K562 (cell line): Measurements from ENCODE around the gene NDFIP1. TPM values are rescaled to one million over a fixed set of nuclear protein-coding genes. Genes with fewer than 3 reads are reported as not detected.

ENCODE experiments used
- ARHGAP35 ChIP-seq: fragments of 450-650 bp; IDR thresholded peaks from 2 replicates; pipeline ENCODE4 v1.6.1; 2018; ENCODE audit not compliant: partially characterized antibody
- BCL6 ChIP-seq: fragments of 250-450 bp; sonication (Bioruptor Pico); IDR thresholded peaks from 2 replicates; pipeline ENCODE4 v1.4.0; 2020
- DACH1 ChIP-seq: fragments of 450-650 bp; IDR thresholded peaks from 2 replicates; pipeline ENCODE4 v1.6.1; 2018; ENCODE audit not compliant: partially characterized antibody
- DIDO1 ChIP-seq: fragments of 450-650 bp; IDR thresholded peaks from 2 replicates; pipeline ENCODE4 v1.6.1; 2016; ENCODE audit warnings: low read depth, missing biosample characterization, missing genetic modification characterization
- ELF2 ChIP-seq: fragments of 250-450 bp; sonication (Bioruptor Pico); IDR thresholded peaks from 2 replicates; pipeline ENCODE4 v1.5.0; 2021; ENCODE audit warnings: mild to moderate bottlenecking
- ETV1 ChIP-seq: fragments of 450-650 bp; conservative IDR thresholded peaks from 2 replicates; pipeline ENCODE4 v1.6.1; 2016; ENCODE audit warnings: missing genetic modification characterization, control low read depth, low read depth, missing compliant biosample characterization
- EWSR1 ChIP-seq: fragments of 450-650 bp; IDR thresholded peaks from 2 replicates; pipeline ENCODE4 v1.6.1; 2018; ENCODE audit warnings: borderline replicate concordance, mild to moderate bottlenecking, low read depth, moderate library complexity; ENCODE audit not compliant: partially characterized antibody
- FIP1L1 ChIP-seq: fragments of 200-400 bp; formaldehyde crosslinking; IDR thresholded peaks from 2 replicates; pipeline ENCODE4 v1.6.1; 2018; ENCODE audit warnings: mild to moderate bottlenecking, low read depth, low read length; ENCODE audit not compliant: poor library complexity, severe bottlenecking
- KLF10 ChIP-seq: fragments of 250-450 bp; sonication (Bioruptor Pico); IDR thresholded peaks from 2 replicates; pipeline ENCODE4 v1.6.1; 2021; ENCODE audit warnings: matching md5 sums
- MBD2 ChIP-seq: sonication (generic); IDR thresholded peaks from 2 replicates; pipeline ENCODE4 v1.6.1; 2016; ENCODE audit warnings: low read depth, borderline replicate concordance
- MEIS2 ChIP-seq: fragments of 450-650 bp; IDR thresholded peaks from 2 replicates; pipeline ENCODE4 v1.6.1; 2014; ENCODE audit warnings: mild to moderate bottlenecking; ENCODE audit not compliant: partially characterized antibody
- NFE2 ChIP-seq: IDR thresholded peaks from 2 replicates; pipeline ENCODE4 v1.6.1; 2014; ENCODE audit warnings: antibody characterized with exemption, low read depth
- POLR3G ChIP-seq: IDR thresholded peaks from 2 replicates; pipeline ENCODE4 v1.6.1; 2011; ENCODE audit not compliant: insufficient read length, insufficient replicate concordance; ENCODE audit errors: extremely low read depth
- PRPF4 ChIP-seq: fragments of 200-400 bp; formaldehyde crosslinking; IDR thresholded peaks from one replicate; pipeline ENCODE4 v1.6.1; 2017; ENCODE audit warnings: low read length, low read depth, mild to moderate bottlenecking; ENCODE audit not compliant: insufficient read depth, poor library complexity, severe bottlenecking
- RBM39 ChIP-seq: fragments of 200-400 bp; formaldehyde crosslinking; optimal IDR thresholded peaks from 2 replicates; pipeline ENCODE3; 2018; ENCODE audit warnings: low read depth, low read length
- SNRNP70 ChIP-seq: fragments of 200-400 bp; formaldehyde crosslinking; optimal IDR thresholded peaks from 2 replicates; pipeline ENCODE3; 2017; ENCODE audit warnings: low read depth, low read length
- SRSF7 ChIP-seq: fragments of 200-400 bp; formaldehyde crosslinking; optimal IDR thresholded peaks from 2 replicates; pipeline ENCODE3; 2017; ENCODE audit warnings: mild to moderate bottlenecking, low read depth, low read length
- TAF7 ChIP-seq: fragments of 450-650 bp; IDR thresholded peaks from 2 replicates; pipeline ENCODE4 v1.6.1; 2016; ENCODE audit warnings: missing genetic modification characterization, missing compliant biosample characterization
- ZNF586 ChIP-seq: fragments of 450-650 bp; formaldehyde crosslinking; conservative IDR thresholded peaks from 2 replicates; pipeline ENCODE4 v1.4.0; 2020; ENCODE audit warnings: mild to moderate bottlenecking, moderate library complexity
- ZNF75A ChIP-seq: fragments of 450-650 bp; formaldehyde crosslinking; IDR thresholded peaks from 2 replicates; pipeline ENCODE4 v1.4.0; 2020; ENCODE audit warnings: mild to moderate bottlenecking
- polyA plus RNA-seq, 8 experiments: library from polyadenylated mRNA; depleted of rRNA in 4 of 8; stranded (reverse) in 5 of 8; unstranded in 3 of 8; fragments of >200 nt; fragmentation: Nextera tagmentation in 2 of 8; fragmentation: Illumina TruSeq in 1 of 8; extraction: Ambion mirVana in 2 of 8; extraction: Trizol in 1 of 8; gene quantifications; 2 replicates each; pipeline versions ENCODE4 v1.2.1 to v1.2.3, GENCODE V29; 2011 to 2014; ENCODE audit warnings: inconsistent platforms in 1 of 8, missing spikeins in 1 of 8
- total RNA-seq, 7 experiments: library from RNA; depleted of rRNA in 6 of 7; stranded (reverse); fragments of >200 nt in 6 of 7; fragmentation: Illumina TruSeq in 2 of 7; extraction: Trizol in 2 of 7; gene quantifications; 2 replicates each; pipeline versions ENCODE4 v1.2.1 to v1.2.3, GENCODE V29; 2011 to 2021; ENCODE audit warnings: low replicate concordance in 1 of 7
- TF ChIP-seq, protein P1 (sequence below): IDR thresholded peaks from 2 replicates; pipeline ENCODE4 v1.6.1; 2011; ENCODE audit warnings: borderline replicate concordance, low read depth, mild to moderate bottlenecking, moderate library complexity, low read length; ENCODE audit not compliant: insufficient read depth, poor library complexity, severe bottlenecking
- TF ChIP-seq, protein P2 (sequence below): sonication (generic); formaldehyde crosslinking; IDR thresholded peaks from 2 replicates; pipeline ENCODE4 v1.8.0; 2022; ENCODE audit warnings: mild to moderate bottlenecking, missing genetic modification reagents
- TF ChIP-seq, protein P3 (sequence below): fragments of 450-650 bp; formaldehyde crosslinking; IDR thresholded peaks from 2 replicates; pipeline ENCODE4 v1.4.0; 2020; ENCODE audit warnings: mild to moderate bottlenecking, moderate library complexity

The NDFIP1 gene
- total and polyA plus RNA-seq, 9 of the 15 experiments (the other 6 are each of a cell fraction or from before 2014, with no cell fraction given), result 5.3 to 37.5 (median 31.9) TPM

DNA sequence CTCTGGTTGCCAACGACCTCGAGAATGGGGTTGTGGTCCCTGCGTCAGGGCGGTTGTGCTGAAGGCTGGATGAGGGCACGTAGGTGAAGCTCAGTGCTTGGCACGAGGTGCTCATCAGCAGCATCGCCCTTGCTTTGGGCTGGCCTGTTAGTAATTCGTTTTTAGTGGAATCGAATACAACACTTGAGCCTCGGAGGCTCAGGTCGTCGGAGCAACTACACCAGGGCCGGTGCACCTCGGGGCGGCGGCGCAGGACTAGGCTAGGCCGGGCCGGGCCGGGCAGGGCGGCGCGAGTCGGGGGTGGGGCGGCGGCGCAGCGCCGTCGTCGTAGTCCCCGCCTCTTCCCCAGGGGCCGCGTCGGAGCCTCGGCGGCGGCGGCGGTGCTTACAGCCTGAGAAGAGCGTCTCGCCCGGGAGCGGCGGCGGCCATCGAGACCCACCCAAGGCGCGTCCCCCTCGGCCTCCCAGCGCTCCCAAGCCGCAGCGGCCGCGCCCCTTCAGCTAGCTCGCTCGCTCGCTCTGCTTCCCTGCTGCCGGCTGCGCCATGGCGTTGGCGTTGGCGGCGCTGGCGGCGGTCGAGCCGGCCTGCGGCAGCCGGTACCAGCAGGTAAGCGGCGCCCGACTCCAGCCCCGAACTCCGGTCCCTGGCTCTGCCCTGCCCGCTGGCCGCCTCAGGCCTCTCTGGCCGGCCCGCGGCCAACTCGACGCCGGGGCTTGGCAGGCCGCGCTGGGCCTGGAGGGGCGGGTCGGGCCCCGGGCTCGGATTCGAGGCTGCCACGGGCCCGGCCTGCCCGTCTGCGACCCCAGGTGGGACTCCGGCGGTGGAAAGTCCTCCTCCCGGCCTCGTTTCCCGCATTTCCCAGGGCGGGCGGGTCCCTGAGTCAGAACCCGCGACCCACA is at the start of gene NDFIP1 (continued):
- TF ChIP-seq NFE2, result no peak
- TF ChIP-seq ARHGAP35, result no peak
- TF ChIP-seq SRSF7, result no peak
- no peak for TF ChIP-seq ZNF75A
- 0 out of 2 replicates have a peak, but pooled peaks have one; percentile 15 for TF ChIP-seq TAF7
- TF ChIP-seq BCL6, result no peak
- 0 out of 2 replicates have a peak, but pooled peaks have one; percentile 32 for TF ChIP-seq MBD2
- no peak for TF ChIP-seq ELF2 (CRISPR knock-in tag)
- TF ChIP-seq DIDO1, result no peak
- TF ChIP-seq EWSR1, result no peak
- TF ChIP-seq PRPF4, result no peak
- no peak for TF ChIP-seq SNRNP70
- TF ChIP-seq, protein P1, sequence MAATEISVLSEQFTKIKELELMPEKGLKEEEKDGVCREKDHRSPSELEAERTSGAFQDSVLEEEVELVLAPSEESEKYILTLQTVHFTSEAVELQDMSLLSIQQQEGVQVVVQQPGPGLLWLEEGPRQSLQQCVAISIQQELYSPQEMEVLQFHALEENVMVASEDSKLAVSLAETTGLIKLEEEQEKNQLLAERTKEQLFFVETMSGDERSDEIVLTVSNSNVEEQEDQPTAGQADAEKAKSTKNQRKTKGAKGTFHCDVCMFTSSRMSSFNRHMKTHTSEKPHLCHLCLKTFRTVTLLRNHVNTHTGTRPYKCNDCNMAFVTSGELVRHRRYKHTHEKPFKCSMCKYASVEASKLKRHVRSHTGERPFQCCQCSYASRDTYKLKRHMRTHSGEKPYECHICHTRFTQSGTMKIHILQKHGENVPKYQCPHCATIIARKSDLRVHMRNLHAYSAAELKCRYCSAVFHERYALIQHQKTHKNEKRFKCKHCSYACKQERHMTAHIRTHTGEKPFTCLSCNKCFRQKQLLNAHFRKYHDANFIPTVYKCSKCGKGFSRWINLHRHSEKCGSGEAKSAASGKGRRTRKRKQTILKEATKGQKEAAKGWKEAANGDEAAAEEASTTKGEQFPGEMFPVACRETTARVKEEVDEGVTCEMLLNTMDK, result no peak
- no peak for TF ChIP-seq RBM39
- no peak for TF ChIP-seq MEIS2
- TF ChIP-seq, protein P2, sequence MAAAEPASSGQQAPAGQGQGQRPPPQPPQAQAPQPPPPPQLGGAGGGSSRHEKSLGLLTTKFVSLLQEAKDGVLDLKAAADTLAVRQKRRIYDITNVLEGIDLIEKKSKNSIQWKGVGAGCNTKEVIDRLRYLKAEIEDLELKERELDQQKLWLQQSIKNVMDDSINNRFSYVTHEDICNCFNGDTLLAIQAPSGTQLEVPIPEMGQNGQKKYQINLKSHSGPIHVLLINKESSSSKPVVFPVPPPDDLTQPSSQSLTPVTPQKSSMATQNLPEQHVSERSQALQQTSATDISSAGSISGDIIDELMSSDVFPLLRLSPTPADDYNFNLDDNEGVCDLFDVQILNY (CRISPR knock-in tag), result no peak
- TF ChIP-seq, protein P3, sequence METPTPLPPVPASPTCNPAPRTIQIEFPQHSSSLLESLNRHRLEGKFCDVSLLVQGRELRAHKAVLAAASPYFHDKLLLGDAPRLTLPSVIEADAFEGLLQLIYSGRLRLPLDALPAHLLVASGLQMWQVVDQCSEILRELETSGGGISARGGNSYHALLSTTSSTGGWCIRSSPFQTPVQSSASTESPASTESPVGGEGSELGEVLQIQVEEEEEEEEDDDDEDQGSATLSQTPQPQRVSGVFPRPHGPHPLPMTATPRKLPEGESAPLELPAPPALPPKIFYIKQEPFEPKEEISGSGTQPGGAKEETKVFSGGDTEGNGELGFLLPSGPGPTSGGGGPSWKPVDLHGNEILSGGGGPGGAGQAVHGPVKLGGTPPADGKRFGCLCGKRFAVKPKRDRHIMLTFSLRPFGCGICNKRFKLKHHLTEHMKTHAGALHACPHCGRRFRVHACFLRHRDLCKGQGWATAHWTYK (CRISPR knock-in tag), result 0 out of 2 replicates have a peak, but pooled peaks have one; percentile 14
- TF ChIP-seq ZNF586 (CRISPR knock-in tag), result no peak
- peak; percentile 24 for TF ChIP-seq FIP1L1
- no peak for TF ChIP-seq DACH1
- no peak for TF ChIP-seq POLR3G
- no peak for TF ChIP-seq KLF10
- 0 out of 2 replicates have a peak, but pooled peaks have one; percentile 31 for TF ChIP-seq ETV1 (tag)
